Measurements from ENCODE around the gene NID1. TPM values are rescaled to one million over a fixed set of nuclear protein-coding genes. Genes with fewer than 3 reads are reported as not detected.
A peak's percentile ranks its signal among the peaks of the same experiment; 100 is the strongest.

NID1 gene
- total and polyA plus RNA-seq, 4 donors: 15.4 to 151 (median 45.1) TPM

- Histone ChIP-seq H3K4me3 (peak overlapping the region; percentile 49), H3K9ac (ENCODE audit: insufficient read depth in 1 of 2, low read length in 2 of 2) (peak overlapping the region in 1 of 2 donors; percentile 83), H3K9me3 (ENCODE audit: control insufficient read depth in 4 of 4, insufficient read depth in 3 of 4, low read length in 3 of 4) (peaks cover 0 to under 1% (median under 1%) of the 10 kb centered on the region in 4 donors), H3K27ac (ENCODE audit: low read depth in 1 of 2, low read length in 1 of 2) (peak overlapping the region; percentile 91 to 99), H3K4me1 (ENCODE audit: control insufficient read depth in 5 of 5, insufficient read depth in 5 of 5, low read length in 5 of 5) (peaks cover 0 to 43% (median 11%) of the 10 kb centered on the region in 5 donors), H3K36me3 (ENCODE audit: control insufficient read depth in 4 of 4, insufficient read depth in 4 of 4, low read length in 4 of 4) (peaks cover 0 to 3% (median under 1%) of the 10 kb centered on the region in 4 donors), H3K27me3 (ENCODE audit: control insufficient read depth in 3 of 3, insufficient read depth in 3 of 3, low read length in 2 of 3) (peaks cover 0 to 11% (median 0%) of the 10 kb centered on the region in 3 donors)
- WGBS, 2 donors: 26 to 49% methylated on average over 17 of the region's 17 CpGs
- DNase-seq: peak; percentile 30 to 46 (median 40)
- ATAC-seq (ENCODE audit: insufficient read depth, low FRiP score): no peak
- TF ChIP-seq, protein P1, sequence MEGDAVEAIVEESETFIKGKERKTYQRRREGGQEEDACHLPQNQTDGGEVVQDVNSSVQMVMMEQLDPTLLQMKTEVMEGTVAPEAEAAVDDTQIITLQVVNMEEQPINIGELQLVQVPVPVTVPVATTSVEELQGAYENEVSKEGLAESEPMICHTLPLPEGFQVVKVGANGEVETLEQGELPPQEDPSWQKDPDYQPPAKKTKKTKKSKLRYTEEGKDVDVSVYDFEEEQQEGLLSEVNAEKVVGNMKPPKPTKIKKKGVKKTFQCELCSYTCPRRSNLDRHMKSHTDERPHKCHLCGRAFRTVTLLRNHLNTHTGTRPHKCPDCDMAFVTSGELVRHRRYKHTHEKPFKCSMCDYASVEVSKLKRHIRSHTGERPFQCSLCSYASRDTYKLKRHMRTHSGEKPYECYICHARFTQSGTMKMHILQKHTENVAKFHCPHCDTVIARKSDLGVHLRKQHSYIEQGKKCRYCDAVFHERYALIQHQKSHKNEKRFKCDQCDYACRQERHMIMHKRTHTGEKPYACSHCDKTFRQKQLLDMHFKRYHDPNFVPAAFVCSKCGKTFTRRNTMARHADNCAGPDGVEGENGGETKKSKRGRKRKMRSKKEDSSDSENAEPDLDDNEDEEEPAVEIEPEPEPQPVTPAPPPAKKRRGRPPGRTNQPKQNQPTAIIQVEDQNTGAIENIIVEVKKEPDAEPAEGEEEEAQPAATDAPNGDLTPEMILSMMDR (IDR thresholded peaks at IDR 0.05; ENCODE audit: control extremely low read depth, extremely low read depth): no peak
These were observed 667 bp upstream of the NID1 start for GRCh38 chr1:236065509-236066005.

DNA sequence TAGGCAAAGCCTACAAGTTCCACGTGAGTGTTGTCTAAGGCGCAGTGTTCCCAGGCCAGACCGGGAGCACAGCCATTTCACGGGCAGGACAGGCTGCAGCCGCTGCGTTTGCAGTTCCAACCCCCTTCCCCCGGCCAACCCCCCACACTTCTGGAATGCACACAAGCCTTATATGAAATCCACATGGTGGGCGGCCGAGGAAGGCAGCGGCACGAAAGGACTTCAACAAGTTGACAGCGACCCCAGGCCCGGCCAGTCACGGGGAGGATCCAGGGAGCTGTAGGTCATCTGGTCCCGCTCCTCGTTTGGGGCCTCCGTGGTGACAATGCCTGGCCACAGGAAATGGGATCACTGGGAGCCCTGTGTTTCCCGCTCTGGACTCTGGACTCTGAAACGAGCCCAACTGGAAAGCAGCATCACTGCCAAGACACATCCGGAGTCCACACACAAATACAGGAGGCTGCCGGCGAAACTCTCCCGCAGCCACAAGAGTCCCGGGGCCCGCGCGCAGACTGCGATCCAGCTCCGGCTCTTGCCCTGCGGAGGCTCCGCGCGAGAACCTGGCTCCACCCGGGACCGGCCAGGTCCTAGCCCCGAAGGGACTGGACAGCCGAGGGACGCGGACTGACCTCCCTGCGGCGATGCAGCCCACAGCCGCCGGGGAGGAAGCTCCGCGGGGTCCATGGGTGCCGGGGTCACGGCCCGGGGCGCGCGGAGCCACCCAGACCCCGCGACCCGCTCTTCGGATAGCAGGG is 794 bp downstream of the NID1 start:
- Histone ChIP-seq H3K36me3 (ENCODE audit: control insufficient read depth in 4 of 4, insufficient read depth in 4 of 4, low read length in 4 of 4) (peaks cover 0 to 5% (median 2%) of the 10 kb centered on the region in 4 donors), H3K4me1 (ENCODE audit: control insufficient read depth in 5 of 5, insufficient read depth in 5 of 5, low read length in 5 of 5) (peaks cover 5 to 48% (median 11%) of the 10 kb centered on the region in 5 donors), H3K27ac (ENCODE audit: low read depth in 1 of 2, low read length in 1 of 2) (peak overlapping the region; percentile 72 to 99), H3K9ac (ENCODE audit: insufficient read depth in 1 of 2, low read length in 2 of 2) (peak overlapping the region; percentile 32 to 75), H3K9me3 (ENCODE audit: control insufficient read depth in 4 of 4, insufficient read depth in 3 of 4, low read length in 3 of 4) (no peaks in the 10 kb centered on the region), H3K4me3 (peak overlapping the region; percentile 49), H3K27me3 (ENCODE audit: control insufficient read depth in 3 of 3, insufficient read depth in 3 of 3, low read length in 2 of 3) (peaks cover 0 to 11% (median 0%) of the 10 kb centered on the region in 3 donors)
- 4 to 6% methylated on average over 43 to 55 of the region's 55 CpGs for WGBS, 2 donors
- DNase-seq (peak; percentile 89 to 94 (median 94)), ATAC-seq (ENCODE audit: insufficient read depth, low FRiP score) (peak; percentile 32)
- TF ChIP-seq, protein P1 (IDR thresholded peaks at IDR 0.05; ENCODE audit: control extremely low read depth, extremely low read depth): no peak

DNA sequence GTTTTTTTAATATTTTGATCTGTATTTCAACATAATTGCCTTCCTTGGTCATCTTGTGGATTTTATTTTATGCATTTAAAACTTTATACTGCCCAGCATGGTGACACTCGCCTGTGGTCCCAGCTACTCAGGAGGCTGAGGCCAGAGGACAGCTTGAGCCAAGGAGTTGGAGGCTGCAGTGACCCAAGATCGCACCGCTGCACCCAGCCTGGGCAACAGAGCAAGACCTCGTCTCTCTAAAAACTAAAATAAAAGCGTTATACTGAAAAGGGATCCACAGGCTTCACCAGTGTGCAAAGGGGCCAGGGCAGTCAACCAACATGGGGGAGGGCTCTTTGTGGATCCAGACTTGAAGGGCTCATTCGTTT is 1.4 kb downstream of the NID1 start:
- H3K36me3 ChIP-seq (ENCODE audit: control insufficient read depth in 4 of 4, insufficient read depth in 4 of 4, low read length in 4 of 4): peaks cover 0 to 5% (median 2%) of the 10 kb centered on the region in 4 donors
- peak overlapping the region; percentile 49 for H3K4me3 ChIP-seq
- ATAC-seq (ENCODE audit: insufficient read depth, low FRiP score): no peak
- peak overlapping the region in 1 of 2 donors; percentile 75 for H3K9ac ChIP-seq (ENCODE audit: insufficient read depth in 1 of 2, low read length in 2 of 2)
- 65 to 72% methylated on average over 6 of the region's 6 CpGs for WGBS, 2 donors
- H3K27ac ChIP-seq (ENCODE audit: low read depth in 1 of 2, low read length in 1 of 2): peak overlapping the region; percentile 72 to 99
- H3K9me3 ChIP-seq (ENCODE audit: control insufficient read depth in 4 of 4, insufficient read depth in 3 of 4, low read length in 3 of 4): no peaks in the 10 kb centered on the region
- TF ChIP-seq, protein P1 (IDR thresholded peaks at IDR 0.05; ENCODE audit: control extremely low read depth, extremely low read depth): no peak
- no peak for DNase-seq
- peaks cover 0 to 11% (median 0%) of the 10 kb centered on the region in 3 donors for H3K27me3 ChIP-seq (ENCODE audit: control insufficient read depth in 3 of 3, insufficient read depth in 3 of 3, low read length in 2 of 3)
- peaks cover 11 to 53% (median 12%) of the 10 kb centered on the region in 5 donors for H3K4me1 ChIP-seq (ENCODE audit: control insufficient read depth in 5 of 5, insufficient read depth in 5 of 5, low read length in 5 of 5)

Measured in lung (tissue), 12 donors.